WTC11 (cell line): ENCODE measurements around the gene CCDC144A. TPM values are rescaled to one million over a fixed set of nuclear protein-coding genes. Genes with fewer than 3 reads are reported as not detected.
"Not testable (repeated sequence)": the region's sequence is repeated elsewhere in the genome, so short reads cannot be mapped to it uniquely, and the experiment has no call there.

Source experiments
- ATAC-seq: fragments of 200-7000 bp; cut with Tn5 transposase; 2 replicates; pipeline ENCODE4 v1.10.0; 2021; ENCODE audit warnings: mild to moderate bottlenecking, moderate library complexity
- CTCF ChIA-PET: fragments of 300-600 bp; sonication (Branson Sonifier 250); formaldehyde crosslinking; loops from one replicate; lab custom pipeline; 2021; ENCODE audit warnings: antibody characterized with exemption; lab: Charles Lee
- POLR2A ChIA-PET: fragments of 350-600 bp; sonication (Branson Sonifier 250); formaldehyde crosslinking; loops from one replicate; lab custom pipeline; 2021; ENCODE audit warnings: antibody characterized with exemption; lab: Charles Lee
- DNase-seq: peaks from one replicate; pipeline ENCODE4 v3.0.0; 2021; ENCODE audit warnings: low spot score
- H3K27ac Mint-ChIP-seq: 2 replicates; pipeline ENCODE4 v1.8.0; 2021; ENCODE audit warnings: mixed read lengths
- H3K27me3 Mint-ChIP-seq: 2 replicates; pipeline ENCODE4 v1.8.0; 2021; ENCODE audit warnings: low read depth, mild to moderate bottlenecking, moderate library complexity, mixed read lengths
- H3K36me3 Mint-ChIP-seq: 2 replicates; pipeline ENCODE4 v1.8.0; 2021; ENCODE audit warnings: mixed read lengths
- H3K4me1 Mint-ChIP-seq: 2 replicates; pipeline ENCODE4 v1.8.0; 2022; ENCODE audit warnings: mixed read lengths
- H3K4me3 Mint-ChIP-seq: 2 replicates; pipeline ENCODE4 v1.8.0; 2021; ENCODE audit warnings: mild to moderate bottlenecking, moderate library complexity, mixed read lengths
- H3K9me3 Mint-ChIP-seq: 2 replicates; pipeline ENCODE4 v1.8.0; 2021; ENCODE audit warnings: mixed read lengths
- EMX1 ChIP-seq: fragments of 250-450 bp; sonication (Bioruptor Pico); IDR thresholded peaks from 2 replicates; pipeline ENCODE4 v1.8.0; 2021; ENCODE audit warnings: mild to moderate bottlenecking
- GTF2I ChIP-seq: fragments of 250-450 bp; sonication (Bioruptor Pico); conservative IDR thresholded peaks from 2 replicates; pipeline ENCODE4 v1.4.0; 2021; ENCODE audit warnings: mild to moderate bottlenecking
- IRF2 ChIP-seq: sonication (generic); formaldehyde crosslinking; IDR thresholded peaks from 2 replicates; pipeline ENCODE4 v1.8.0; 2022; ENCODE audit warnings: low read depth, missing genetic modification reagents, borderline replicate concordance
- NFATC4 ChIP-seq: fragments of 250-450 bp; sonication (Bioruptor Pico); IDR thresholded peaks from 2 replicates; pipeline ENCODE4 v1.9.0; 2021; ENCODE audit warnings: mild to moderate bottlenecking
- NFYB ChIP-seq: sonication (generic); formaldehyde crosslinking; conservative IDR thresholded peaks from 2 replicates; pipeline ENCODE4 v1.8.0; 2022; ENCODE audit warnings: low read depth, missing genetic modification reagents
- NR2C2 ChIP-seq: sonication (generic); formaldehyde crosslinking; IDR thresholded peaks from 2 replicates; pipeline ENCODE4 v1.8.0; 2022; ENCODE audit warnings: mild to moderate bottlenecking, missing genetic modification reagents
- SMAD4 ChIP-seq: sonication (generic); formaldehyde crosslinking; IDR thresholded peaks from 2 replicates; pipeline ENCODE4 v1.8.0; 2022; ENCODE audit warnings: mild to moderate bottlenecking, missing genetic modification reagents
- TEAD1 ChIP-seq: sonication (generic); formaldehyde crosslinking; IDR thresholded peaks from 2 replicates; pipeline ENCODE4 v1.8.0; 2022; ENCODE audit warnings: mild to moderate bottlenecking, missing genetic modification reagents
- total RNA-seq: library from RNA; stranded (reverse); gene quantifications from 3 replicates; pipeline ENCODE4 v1.2.3, GENCODE V29; 2021
- TF ChIP-seq, protein P1 (sequence below): sonication (generic); formaldehyde crosslinking; IDR thresholded peaks from 2 replicates; pipeline ENCODE4 v1.8.1; 2023; ENCODE audit warnings: mild to moderate bottlenecking, missing genetic modification reagents, moderate library complexity
- TF ChIP-seq, protein P2 (sequence below): fragments of 250-450 bp; sonication (Bioruptor Pico); IDR thresholded peaks from 2 replicates; pipeline ENCODE4 v2.1.2; 2022; ENCODE audit warnings: mild to moderate bottlenecking, moderate library complexity
- TF ChIP-seq, protein P3 (sequence below): fragments of 200-600 bp; IDR thresholded peaks from 2 replicates; pipeline ENCODE4 v1.8.0; 2022; ENCODE audit warnings: antibody characterized with exemption

Gene CCDC144A
- total RNA-seq, 1 experiment from 2014 or later, result 2.6 TPM

DNA sequence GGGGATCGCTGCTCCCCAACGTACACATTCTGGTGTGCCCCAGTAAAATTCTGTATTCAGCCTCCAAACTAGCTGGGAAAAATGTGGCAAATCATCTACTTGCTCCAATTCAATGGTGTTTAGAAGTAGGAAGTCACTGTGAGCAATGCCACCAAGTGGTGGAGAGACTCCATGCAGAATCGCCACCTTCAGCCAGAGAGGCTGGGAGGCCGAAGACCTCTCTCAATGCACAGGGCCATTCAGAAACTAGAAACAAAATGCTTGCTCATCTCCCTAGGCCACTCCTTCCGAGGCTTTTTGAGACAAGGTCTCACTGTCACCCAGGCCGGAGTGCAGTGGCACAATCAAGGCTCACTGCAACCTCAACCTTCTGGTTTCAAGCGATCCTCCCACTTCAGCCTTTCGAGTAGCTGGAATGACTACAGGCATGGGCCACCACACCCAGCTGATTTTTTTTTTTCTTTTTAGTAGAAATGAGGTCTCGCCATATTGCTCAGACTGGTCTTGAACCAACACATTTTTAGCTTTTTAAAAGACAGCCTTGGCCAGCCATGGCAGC lies 100.4 kb downstream of the CCDC144A start:
- POLR2A ChIA-PET, result not testable (repeated sequence)

DNA sequence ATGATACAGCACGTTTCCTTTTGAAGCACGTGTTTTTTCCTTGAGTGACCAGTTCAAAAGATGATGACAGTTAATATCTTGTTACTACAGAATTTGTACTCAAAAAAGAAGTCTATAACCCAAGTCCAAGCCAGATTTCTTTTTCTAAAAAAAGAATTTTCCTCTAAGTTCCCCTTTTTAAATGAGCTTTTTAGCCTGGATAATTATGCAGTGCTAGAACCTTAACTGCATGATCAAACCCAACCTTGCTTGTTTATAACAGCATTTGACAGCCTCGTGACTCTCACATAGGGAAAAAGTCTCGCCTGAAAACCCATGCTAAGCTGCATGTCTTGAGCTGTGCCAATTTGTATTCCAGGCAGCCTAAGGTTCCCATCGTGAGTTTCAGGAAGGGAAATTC lies 104.2 kb downstream of the CCDC144A start:
- H3K9me3 Mint-ChIP-seq, H3K27ac Mint-ChIP-seq, CTCF ChIA-PET, H3K27me3 Mint-ChIP-seq, POLR2A ChIA-PET, H3K36me3 Mint-ChIP-seq, H3K4me3 Mint-ChIP-seq, H3K4me1 Mint-ChIP-seq, ATAC-seq, DNase-seq: not testable (repeated sequence)

More for the DNA sequence above, 100.4 kb downstream of the CCDC144A start:
- H3K9me3 Mint-ChIP-seq, H3K4me1 Mint-ChIP-seq, H3K36me3 Mint-ChIP-seq, CTCF ChIA-PET, H3K4me3 Mint-ChIP-seq, DNase-seq, H3K27ac Mint-ChIP-seq, H3K27me3 Mint-ChIP-seq: not testable (repeated sequence)
- ATAC-seq, result peak; percentile 69

DNA sequence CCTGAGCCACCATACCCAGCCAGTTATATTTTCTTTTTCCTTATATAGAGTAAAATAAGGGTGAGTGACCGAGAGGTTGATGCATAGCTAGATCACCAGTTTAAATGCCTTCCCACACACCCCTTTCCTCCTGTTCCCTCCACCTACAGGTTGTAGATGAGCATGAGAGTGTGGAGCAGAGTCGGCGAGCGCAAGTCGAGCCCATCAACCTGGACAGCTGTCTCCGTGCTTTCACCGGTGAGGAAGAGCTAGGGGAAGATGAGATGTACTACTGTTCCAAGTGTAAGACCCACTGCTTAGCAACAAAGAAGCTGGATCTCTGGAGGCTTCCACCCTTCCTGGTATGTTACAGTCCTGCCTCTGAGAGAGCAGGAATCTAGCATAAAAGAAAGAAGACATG lies 105.9 kb downstream of the CCDC144A start:
- H3K9me3 Mint-ChIP-seq, H3K36me3 Mint-ChIP-seq, H3K27ac Mint-ChIP-seq, H3K4me3 Mint-ChIP-seq, DNase-seq, H3K27me3 Mint-ChIP-seq, POLR2A ChIA-PET, ATAC-seq, H3K4me1 Mint-ChIP-seq, CTCF ChIA-PET: not testable (repeated sequence)

DNA sequence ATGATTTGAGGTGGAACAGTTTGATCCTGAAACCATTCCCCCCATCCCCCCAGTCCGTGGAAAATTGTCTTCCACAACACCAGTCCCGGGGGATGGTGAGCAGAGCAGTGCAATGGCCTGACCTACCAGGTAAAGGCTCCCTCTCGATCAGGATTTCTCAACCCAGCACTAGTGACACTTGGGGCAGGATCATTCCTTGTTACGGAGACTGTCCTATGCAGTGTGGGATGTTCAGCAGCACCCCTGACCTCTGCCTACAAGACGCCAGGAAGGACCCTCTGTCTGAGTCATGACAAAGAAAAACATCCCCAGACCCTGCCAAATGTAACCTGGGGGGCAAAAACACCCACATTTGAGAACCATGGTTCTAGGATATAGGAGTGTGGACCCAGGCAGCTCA lies 114.8 kb downstream of the CCDC144A start:
- H3K9me3 Mint-ChIP-seq, H3K27me3 Mint-ChIP-seq, POLR2A ChIA-PET, H3K4me1 Mint-ChIP-seq, H3K36me3 Mint-ChIP-seq, ATAC-seq, DNase-seq, H3K27ac Mint-ChIP-seq, CTCF ChIA-PET, H3K4me3 Mint-ChIP-seq: not testable (repeated sequence)

DNA sequence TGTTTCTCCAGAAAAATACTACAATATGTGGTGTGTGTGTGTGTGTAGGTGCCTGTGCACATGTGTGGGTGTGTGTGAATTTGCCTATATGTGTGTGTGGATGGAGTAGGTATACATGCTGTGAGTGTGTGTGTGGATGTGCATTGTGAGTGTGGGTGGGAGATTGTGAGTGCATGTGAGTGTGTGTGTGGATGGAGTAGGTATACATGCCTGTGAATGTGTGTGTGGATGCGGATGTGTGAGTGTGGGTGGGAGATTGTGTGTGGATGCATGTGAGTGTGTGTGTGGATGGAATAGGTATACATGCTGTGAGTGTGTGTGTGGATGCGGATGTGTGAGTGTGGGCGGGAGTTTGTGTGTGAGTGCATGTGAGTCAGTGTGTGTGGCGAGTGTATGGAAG lies 116.6 kb downstream of the CCDC144A start:
- H3K9me3 Mint-ChIP-seq, H3K27me3 Mint-ChIP-seq, H3K4me1 Mint-ChIP-seq, H3K27ac Mint-ChIP-seq, CTCF ChIA-PET, ATAC-seq, H3K36me3 Mint-ChIP-seq, DNase-seq, POLR2A ChIA-PET, H3K4me3 Mint-ChIP-seq: not testable (repeated sequence)

DNA sequence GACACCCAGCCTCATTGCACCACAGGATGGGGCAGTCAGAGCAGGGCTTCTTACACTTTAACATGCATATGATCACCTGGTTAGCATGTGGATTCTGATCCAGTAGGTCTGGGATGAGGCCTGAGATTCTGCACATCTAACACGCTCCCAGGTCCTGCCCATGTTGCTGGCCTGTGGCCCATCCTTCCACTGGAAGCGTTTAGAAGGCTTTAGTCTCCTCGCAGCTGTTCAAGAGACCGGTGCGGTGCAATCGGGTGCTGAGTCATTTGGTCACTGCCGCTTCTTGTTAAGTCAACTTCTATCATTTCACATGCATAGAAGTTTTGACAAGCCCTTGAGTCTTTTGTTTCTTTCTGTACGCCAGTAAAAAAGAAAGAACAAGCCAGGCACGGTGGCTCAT lies 117.6 kb downstream of the CCDC144A start:
- H3K36me3 Mint-ChIP-seq, H3K27ac Mint-ChIP-seq, H3K27me3 Mint-ChIP-seq, ATAC-seq, CTCF ChIA-PET, H3K4me1 Mint-ChIP-seq, POLR2A ChIA-PET, DNase-seq, H3K9me3 Mint-ChIP-seq, H3K4me3 Mint-ChIP-seq: not testable (repeated sequence)

DNA sequence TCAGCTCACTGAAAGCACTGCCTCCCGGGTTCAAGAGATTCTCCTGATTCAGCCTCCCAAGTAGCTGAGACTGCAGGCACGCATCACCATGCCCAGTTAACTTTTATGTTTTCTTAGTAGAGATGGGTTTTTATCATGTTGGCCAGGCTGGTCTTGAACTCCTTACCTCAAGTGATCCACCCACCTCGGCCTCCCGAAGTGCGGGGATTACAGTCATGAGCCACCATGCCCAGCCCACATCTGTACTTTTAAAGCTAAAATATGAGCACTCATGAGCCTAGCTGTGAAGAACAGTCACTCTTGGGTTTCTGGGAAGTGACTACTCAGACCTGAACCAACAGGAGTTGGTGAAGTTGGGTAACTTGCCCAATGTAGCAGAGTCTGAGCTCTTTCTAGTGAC lies 120.2 kb downstream of the CCDC144A start:
- DNase-seq, CTCF ChIA-PET: not testable (repeated sequence)

DNA sequence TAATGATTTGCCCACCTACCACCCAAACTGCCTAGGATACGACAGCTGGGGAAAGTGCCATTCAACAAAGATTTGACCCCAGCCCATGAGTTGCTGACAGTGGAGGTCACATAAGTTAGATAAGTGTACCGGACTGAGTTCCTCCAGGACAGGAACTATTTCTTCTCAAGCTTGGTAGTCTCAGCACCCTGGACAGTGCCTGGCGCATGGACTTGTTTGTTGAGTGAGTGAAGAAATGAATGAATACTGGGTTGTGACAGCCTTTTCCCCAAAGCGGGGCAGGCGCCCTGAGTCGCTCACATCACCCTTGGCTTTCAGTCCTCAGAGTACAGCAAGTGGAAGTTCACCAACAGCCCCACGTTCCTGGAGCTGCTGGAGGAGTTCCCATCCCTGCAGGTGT lies 122.1 kb downstream of the CCDC144A start:
- H3K4me3 Mint-ChIP-seq, CTCF ChIA-PET, POLR2A ChIA-PET, H3K36me3 Mint-ChIP-seq, H3K27ac Mint-ChIP-seq, ATAC-seq, H3K9me3 Mint-ChIP-seq, H3K4me1 Mint-ChIP-seq, H3K27me3 Mint-ChIP-seq: not testable (repeated sequence)
- DNase-seq, result peak; percentile 22

More for the DNA sequence above, 120.2 kb downstream of the CCDC144A start:
- H3K4me3 Mint-ChIP-seq, H3K27ac Mint-ChIP-seq, H3K36me3 Mint-ChIP-seq, H3K4me1 Mint-ChIP-seq, H3K27me3 Mint-ChIP-seq, ATAC-seq, POLR2A ChIA-PET, H3K9me3 Mint-ChIP-seq: not testable (repeated sequence)

DNA sequence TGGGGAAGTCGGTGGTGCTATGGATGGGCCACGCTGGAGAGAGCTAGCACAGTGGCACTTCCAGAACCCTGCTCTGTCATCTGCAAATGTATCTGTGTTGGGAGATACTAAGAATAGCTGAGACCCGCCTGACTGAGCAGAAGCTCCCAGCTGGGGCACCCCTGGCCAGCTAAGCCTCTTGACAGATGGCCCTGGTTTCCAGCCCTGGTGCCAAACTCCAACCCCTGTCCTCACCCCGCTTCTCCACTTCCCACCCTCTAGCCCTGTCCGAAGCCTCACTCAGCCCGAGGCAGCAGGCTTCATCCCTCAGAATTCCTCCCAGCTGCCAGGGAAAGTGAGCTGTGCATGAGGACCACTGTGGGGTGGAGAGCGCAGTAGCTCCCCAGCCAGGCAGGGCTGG lies 124.4 kb downstream of the CCDC144A start:
- no peaks in the 10 kb centered on the region for H3K4me1 Mint-ChIP-seq
- no peak overlapping the region for H3K4me3 Mint-ChIP-seq
- no peaks in the 10 kb centered on the region for H3K27me3 Mint-ChIP-seq
- DNase-seq (no peak), ATAC-seq (no peak)
- no peaks in the 10 kb centered on the region for H3K36me3 Mint-ChIP-seq
- ChIA-PET POLR2A (no interaction called here), CTCF (no interaction called here)
- no peaks in the 10 kb centered on the region for H3K9me3 Mint-ChIP-seq
- H3K27ac Mint-ChIP-seq, result no peak overlapping the region
- TF ChIP-seq IRF2 (CRISPR knock-in tag), result no peak
- no peak for TF ChIP-seq NR2C2 (CRISPR knock-in tag)
- TF ChIP-seq NFYB (CRISPR knock-in tag), result no peak
- TF ChIP-seq, protein P1, sequence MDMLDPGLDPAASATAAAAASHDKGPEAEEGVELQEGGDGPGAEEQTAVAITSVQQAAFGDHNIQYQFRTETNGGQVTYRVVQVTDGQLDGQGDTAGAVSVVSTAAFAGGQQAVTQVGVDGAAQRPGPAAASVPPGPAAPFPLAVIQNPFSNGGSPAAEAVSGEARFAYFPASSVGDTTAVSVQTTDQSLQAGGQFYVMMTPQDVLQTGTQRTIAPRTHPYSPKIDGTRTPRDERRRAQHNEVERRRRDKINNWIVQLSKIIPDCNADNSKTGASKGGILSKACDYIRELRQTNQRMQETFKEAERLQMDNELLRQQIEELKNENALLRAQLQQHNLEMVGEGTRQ (CRISPR knock-in tag), result no peak
- TF ChIP-seq GTF2I (CRISPR knock-in tag), result no peak
- TF ChIP-seq EMX1 (CRISPR knock-in tag), result no peak
- TF ChIP-seq, protein P2, sequence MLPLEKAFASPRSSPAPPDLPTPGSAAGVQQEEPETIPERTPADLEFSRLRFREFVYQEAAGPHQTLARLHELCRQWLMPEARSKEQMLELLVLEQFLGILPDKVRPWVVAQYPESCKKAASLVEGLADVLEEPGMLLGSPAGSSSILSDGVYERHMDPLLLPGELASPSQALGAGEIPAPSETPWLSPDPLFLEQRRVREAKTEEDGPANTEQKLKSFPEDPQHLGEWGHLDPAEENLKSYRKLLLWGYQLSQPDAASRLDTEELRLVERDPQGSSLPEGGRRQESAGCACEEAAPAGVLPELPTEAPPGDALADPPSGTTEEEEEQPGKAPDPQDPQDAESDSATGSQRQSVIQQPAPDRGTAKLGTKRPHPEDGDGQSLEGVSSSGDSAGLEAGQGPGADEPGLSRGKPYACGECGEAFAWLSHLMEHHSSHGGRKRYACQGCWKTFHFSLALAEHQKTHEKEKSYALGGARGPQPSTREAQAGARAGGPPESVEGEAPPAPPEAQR (CRISPR knock-in tag), result no peak
- TF ChIP-seq SMAD4 (CRISPR knock-in tag), result no peak
- TF ChIP-seq TEAD1 (CRISPR knock-in tag), result no peak
- TF ChIP-seq, protein P3, sequence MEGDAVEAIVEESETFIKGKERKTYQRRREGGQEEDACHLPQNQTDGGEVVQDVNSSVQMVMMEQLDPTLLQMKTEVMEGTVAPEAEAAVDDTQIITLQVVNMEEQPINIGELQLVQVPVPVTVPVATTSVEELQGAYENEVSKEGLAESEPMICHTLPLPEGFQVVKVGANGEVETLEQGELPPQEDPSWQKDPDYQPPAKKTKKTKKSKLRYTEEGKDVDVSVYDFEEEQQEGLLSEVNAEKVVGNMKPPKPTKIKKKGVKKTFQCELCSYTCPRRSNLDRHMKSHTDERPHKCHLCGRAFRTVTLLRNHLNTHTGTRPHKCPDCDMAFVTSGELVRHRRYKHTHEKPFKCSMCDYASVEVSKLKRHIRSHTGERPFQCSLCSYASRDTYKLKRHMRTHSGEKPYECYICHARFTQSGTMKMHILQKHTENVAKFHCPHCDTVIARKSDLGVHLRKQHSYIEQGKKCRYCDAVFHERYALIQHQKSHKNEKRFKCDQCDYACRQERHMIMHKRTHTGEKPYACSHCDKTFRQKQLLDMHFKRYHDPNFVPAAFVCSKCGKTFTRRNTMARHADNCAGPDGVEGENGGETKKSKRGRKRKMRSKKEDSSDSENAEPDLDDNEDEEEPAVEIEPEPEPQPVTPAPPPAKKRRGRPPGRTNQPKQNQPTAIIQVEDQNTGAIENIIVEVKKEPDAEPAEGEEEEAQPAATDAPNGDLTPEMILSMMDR, result no peak
- no peak for TF ChIP-seq NFATC4
